Immature natural killer cell (primary cell): Measurements from ENCODE around the gene SOCS7. TPM values are rescaled to one million over a fixed set of nuclear protein-coding genes. Genes with fewer than 3 reads are reported as not detected.
A peak's percentile ranks its signal among the peaks of the same experiment; 100 is the strongest.

Experiments
- DNase-seq, 3 donors: peaks; one replicate each; pipeline ENCODE4 v3.0.0; 2022; ENCODE audit warnings: mixed read lengths in 1 of 3
- H3K27ac Mint-ChIP-seq, 6 donors: one replicate each; pipeline ENCODE4 v1.8.0; 2020; ENCODE audit warnings: mixed read lengths in 6 of 6, mild to moderate bottlenecking in 5 of 6, inconsistent platforms in 4 of 6, moderate library complexity in 3 of 6
- H3K27me3 Mint-ChIP-seq, 3 donors: one replicate each; pipeline ENCODE4 v1.8.0; 2020 to 2021; ENCODE audit warnings: low read depth in 3 of 3, mild to moderate bottlenecking in 3 of 3, mixed read lengths in 3 of 3, moderate library complexity in 3 of 3, inconsistent platforms in 1 of 3
- H3K36me3 Mint-ChIP-seq, 3 donors: one replicate each; pipeline ENCODE4 v1.8.0; 2020; ENCODE audit warnings: mixed read lengths in 3 of 3, inconsistent platforms in 2 of 3, mild to moderate bottlenecking in 2 of 3
- H3K4me1 Mint-ChIP-seq, 2 donors: one replicate each; pipeline ENCODE4 v1.8.0; 2020; ENCODE audit warnings: inconsistent platforms in 2 of 2, mild to moderate bottlenecking in 2 of 2, mixed read lengths in 2 of 2, moderate library complexity in 1 of 2
- H3K4me3 Mint-ChIP-seq, 5 donors: one replicate each; pipeline ENCODE4 v1.8.0; 2020; ENCODE audit warnings: mild to moderate bottlenecking in 5 of 5, mixed read lengths in 5 of 5, inconsistent platforms in 3 of 5, moderate library complexity in 3 of 5
- H3K9me3 Mint-ChIP-seq, 6 donors: one replicate each; pipeline ENCODE4 v1.8.0; 2020; ENCODE audit warnings: mild to moderate bottlenecking in 6 of 6, mixed read lengths in 6 of 6, inconsistent platforms in 4 of 6, moderate library complexity in 3 of 6
- polyA plus RNA-seq, 3 donors: library from polyadenylated mRNA; unstranded; fragments of 300-500 nt; fragmentation: Illumina TruSeq; gene quantifications; one replicate each; pipeline ENCODE4 v1.2.3, GENCODE V29; 2021

Gene SOCS7
- polyA plus RNA-seq, 3 donors from 2014 or later = 0.62 to 0.77 (median 0.64) TPM

DNA sequence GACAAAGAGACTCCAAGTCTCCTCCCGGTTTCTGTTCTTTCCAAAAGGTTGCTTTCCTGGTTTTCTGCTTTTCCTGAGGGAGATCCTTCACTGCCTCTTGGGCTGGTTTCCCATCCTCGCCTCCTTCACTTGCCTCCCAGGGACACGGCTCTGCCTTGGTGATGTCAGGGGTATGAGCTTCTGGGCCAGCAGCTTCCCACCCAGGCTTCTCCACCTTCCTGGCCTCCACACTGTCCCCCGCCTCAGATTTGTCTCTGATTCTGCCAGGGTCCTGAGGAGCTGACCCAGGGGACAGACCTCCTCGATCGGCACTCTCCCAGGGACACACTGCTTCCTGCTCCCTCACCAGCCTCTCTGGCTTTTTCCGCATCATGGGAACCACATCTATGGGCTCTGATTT, 22.4 kb upstream of the SOCS7 start:
- Mint-ChIP-seq H3K27ac (no peak overlapping the region), H3K36me3 (peaks cover 0 to 4% (median 0%) of the 10 kb centered on the region in 3 donors)

DNA sequence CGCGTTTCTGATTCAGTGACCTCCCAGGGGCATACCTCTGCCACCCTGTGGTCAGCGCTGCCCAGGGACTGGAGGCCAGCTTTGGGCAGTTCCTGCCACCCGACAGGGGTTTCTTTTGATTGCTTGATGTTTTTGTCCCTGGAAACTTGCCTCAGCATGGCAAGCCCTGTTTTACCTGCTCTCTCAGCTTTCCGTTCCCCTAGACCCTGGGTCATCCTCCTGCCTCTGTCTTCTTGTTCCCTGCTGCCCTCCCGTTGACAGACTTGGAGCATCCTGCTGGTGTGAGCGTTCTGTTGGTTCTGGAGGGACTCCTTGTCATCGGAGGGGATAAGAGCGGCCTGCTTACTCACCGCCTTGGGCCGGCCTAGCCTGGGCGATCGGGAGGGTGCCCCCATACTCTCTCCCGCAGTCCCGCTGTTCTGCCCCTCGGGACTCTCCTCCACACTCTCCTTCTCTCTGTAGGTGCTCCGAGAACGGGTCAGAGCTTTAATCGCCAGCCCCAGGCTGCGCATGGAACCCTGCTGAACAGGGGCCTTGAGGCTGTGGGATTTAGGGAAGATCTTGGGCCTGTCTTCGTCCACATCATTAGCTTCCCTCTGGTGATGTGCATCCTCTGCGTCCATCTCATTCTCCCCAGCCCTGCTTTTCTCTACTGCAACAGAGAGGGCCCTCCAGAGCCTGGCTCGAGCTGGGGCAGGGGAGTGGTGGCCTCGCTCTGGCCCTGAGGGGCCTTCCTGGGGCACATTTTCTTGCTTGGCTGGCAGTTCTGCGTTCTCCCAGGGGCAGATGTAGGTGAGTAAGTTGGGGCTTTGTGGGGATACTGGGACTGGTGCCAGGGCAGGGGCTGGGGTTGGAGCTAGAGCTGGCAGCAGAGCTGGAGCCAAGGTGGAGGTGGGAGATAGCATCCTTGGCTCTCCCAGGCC, 21.6 kb upstream of the SOCS7 start:
- Mint-ChIP-seq H3K4me1 (no peaks in the 10 kb centered on the region), H3K27ac (no peak overlapping the region), H3K27me3 (peaks cover 3 to 18% (median 4%) of the 10 kb centered on the region in 3 donors), H3K4me3 (no peak overlapping the region), H3K36me3 (peaks cover 0 to 4% (median 0%) of the 10 kb centered on the region in 3 donors), H3K9me3 (no peaks in the 10 kb centered on the region)
- no peak for DNase-seq

More for the DNA sequence above, 22.4 kb upstream of the SOCS7 start:
- Mint-ChIP-seq H3K4me1 (no peaks in the 10 kb centered on the region), H3K9me3 (no peaks in the 10 kb centered on the region), H3K27me3 (peaks cover 2 to 17% (median 3%) of the 10 kb centered on the region in 3 donors), H3K4me3 (no peak overlapping the region)
- DNase-seq = no peak

DNA sequence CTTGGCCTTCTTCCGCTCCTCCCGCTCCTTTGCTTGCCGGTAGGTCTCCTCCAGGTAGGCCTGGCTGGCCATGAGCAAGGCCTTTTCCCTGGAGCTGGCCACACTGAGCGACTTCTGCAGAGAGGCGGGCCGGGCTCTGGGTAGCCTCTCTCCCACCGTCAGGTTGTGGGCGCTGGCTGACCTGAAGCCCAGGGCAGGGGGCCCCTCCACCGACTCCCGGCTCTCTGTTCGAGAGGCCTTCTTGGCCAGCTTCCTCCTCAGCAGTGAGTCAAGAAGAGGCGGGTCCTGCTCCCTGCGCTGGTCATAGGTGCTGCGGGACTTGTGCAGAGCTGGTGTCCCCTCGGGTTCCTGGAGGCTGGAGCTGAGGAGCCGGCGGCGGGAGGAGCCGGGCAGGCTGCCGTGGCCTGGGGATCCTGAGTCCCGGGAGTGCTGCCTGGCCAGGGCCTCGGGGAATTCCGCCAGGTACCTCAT, 20.7 kb upstream of the SOCS7 start:
- Mint-ChIP-seq H3K27me3 (peaks cover 3 to 18% (median 4%) of the 10 kb centered on the region in 3 donors), H3K4me3 (no peak overlapping the region), H3K4me1 (no peaks in the 10 kb centered on the region), H3K36me3 (peaks cover 0 to 4% (median 0%) of the 10 kb centered on the region in 3 donors), H3K9me3 (no peaks in the 10 kb centered on the region), H3K27ac (no peak overlapping the region)
- no peak for DNase-seq

DNA sequence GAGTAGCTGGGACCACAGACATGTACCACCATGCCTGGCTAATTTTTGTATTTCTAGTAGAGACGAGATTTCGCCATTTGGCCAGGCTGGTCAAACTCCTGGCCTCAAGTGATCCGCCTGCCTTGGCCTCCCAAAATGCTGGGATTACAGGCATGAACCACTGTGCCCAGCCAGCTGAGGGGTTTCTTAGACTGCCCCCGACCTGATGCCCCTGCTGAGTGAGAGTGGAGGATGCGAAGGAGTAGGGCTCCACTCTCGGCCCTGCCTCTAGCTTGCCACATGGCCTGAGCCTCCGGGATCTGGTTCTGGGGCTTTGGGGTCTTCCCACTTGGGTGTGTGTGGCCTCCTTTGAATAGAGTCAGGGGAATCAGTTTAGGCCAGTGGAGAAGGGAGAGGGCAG, 18.9 kb upstream of the SOCS7 start:
- H3K4me1 Mint-ChIP-seq = no peaks in the 10 kb centered on the region
- H3K27me3 Mint-ChIP-seq = peaks cover 3 to 18% (median 4%) of the 10 kb centered on the region in 3 donors
- H3K9me3 Mint-ChIP-seq = no peaks in the 10 kb centered on the region
- no peak overlapping the region for H3K27ac Mint-ChIP-seq
- no peak overlapping the region for H3K4me3 Mint-ChIP-seq
- no peak for DNase-seq
- H3K36me3 Mint-ChIP-seq = peaks cover 0 to 4% (median 0%) of the 10 kb centered on the region in 3 donors

DNA sequence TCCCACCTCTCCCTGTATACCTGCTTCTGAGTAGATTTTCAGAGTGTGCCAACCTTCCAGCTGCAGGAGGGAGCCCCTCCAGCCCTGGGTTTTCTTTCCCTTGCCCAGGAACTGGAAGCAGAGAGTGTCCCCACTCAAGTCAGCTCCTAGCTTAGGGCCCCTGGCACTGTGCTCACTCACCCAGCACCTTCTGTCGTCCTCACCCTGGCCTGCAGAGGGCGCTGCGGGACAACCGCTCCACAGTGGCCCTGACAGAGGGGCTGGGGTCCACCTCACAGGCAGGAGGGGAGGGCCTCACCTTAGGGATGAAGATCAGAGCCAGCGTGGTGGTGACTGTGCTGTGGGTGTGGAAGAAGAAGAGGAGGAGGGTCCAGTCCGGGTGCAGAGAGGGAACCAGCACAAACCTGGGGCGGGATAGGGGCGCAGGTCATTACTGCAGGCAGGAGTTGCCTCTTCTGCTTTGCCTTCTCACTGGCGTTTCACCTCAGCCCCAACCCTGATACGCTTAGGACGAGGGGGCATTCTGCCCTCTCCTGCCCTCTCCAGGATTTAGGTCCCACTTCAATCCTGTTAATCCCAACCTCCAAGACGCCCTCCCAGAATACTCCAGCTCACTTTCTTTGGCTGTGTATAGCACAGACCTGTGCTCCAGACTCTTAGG, 17.9 kb upstream of the SOCS7 start:
- H3K9me3 Mint-ChIP-seq = no peaks in the 10 kb centered on the region
- H3K4me3 Mint-ChIP-seq = no peak overlapping the region
- H3K27me3 Mint-ChIP-seq = peaks cover 3 to 16% (median 4%) of the 10 kb centered on the region in 3 donors
- H3K27ac Mint-ChIP-seq = no peak overlapping the region
- no peaks in the 10 kb centered on the region for H3K36me3 Mint-ChIP-seq
- H3K4me1 Mint-ChIP-seq = no peaks in the 10 kb centered on the region
- peak in 1 of 3 donors; percentile 10 for DNase-seq

DNA sequence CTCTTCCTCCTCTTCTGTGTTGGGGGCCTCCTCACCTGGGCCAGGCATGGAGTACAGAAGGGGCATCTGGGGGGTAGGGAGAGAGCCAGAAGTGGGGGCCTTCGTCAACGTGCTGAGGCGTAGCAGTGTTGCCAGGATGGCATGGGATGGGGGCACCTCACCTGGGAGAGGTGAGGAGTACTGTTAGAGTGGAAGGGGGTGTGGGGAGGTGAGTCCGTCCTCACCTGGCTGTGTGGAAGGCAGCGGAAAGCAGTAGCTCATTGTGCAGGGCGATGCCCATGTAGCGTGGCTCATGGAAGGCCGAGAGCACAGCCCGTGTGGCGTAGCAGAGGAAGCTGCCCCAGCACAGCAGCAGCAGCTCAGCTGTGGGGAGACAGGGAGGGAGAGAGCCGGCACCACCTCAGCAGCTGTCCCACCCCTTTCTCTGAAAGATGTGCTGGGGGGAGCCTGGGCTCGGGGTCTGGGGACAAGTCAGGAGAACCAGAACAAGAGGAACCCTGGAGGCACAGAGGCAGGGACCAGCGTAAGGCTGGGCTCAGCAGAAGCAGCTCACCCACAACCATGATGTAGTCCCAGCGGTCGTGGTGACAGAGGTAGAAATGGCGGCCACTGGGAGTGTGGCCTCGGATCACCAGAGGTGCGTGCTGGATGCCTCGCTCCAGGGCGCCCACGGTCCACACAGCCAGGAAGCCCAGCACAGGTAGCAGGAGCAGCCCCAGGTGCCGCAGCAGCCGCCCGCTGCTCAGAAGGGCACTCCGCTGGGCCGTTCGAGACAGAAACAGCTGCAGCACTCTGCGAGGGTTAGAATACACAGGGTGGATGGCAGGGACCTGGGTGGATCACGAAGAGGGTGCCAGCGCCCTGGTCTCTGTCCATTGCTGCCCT, 16.9 kb upstream of the SOCS7 start:
- Mint-ChIP-seq H3K36me3 (no peaks in the 10 kb centered on the region), H3K9me3 (no peaks in the 10 kb centered on the region), H3K4me3 (no peak overlapping the region), H3K27ac (no peak overlapping the region), H3K4me1 (no peaks in the 10 kb centered on the region), H3K27me3 (peaks cover 1 to 16% (median 6%) of the 10 kb centered on the region in 3 donors)
- no peak for DNase-seq

DNA sequence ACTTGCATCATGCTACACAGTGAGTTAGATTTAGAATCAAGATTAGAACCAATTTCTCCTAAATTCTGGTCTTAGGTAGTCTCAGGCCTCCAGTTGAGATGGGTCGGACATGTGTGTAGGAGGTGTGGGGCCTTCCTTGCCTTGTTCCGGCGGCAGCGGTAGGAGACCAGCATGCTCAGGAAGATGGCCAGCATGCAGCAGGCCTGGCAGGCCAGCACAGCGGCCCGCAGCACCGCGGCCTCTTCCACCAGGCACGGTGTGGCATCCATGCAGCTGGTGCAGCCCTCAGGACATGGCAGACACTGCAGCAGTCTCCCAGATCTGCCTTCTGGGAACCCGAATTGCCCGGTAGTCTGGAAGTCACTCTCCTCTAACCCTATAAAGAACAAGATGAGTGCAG, 14.8 kb upstream of the SOCS7 start:
- no peaks in the 10 kb centered on the region for H3K36me3 Mint-ChIP-seq
- peaks cover 1 to 8% (median 6%) of the 10 kb centered on the region in 3 donors for H3K27me3 Mint-ChIP-seq
- no peaks in the 10 kb centered on the region for H3K9me3 Mint-ChIP-seq
- no peak for DNase-seq
- H3K4me3 Mint-ChIP-seq = no peak overlapping the region
- no peak overlapping the region for H3K27ac Mint-ChIP-seq
- H3K4me1 Mint-ChIP-seq = no peaks in the 10 kb centered on the region

DNA sequence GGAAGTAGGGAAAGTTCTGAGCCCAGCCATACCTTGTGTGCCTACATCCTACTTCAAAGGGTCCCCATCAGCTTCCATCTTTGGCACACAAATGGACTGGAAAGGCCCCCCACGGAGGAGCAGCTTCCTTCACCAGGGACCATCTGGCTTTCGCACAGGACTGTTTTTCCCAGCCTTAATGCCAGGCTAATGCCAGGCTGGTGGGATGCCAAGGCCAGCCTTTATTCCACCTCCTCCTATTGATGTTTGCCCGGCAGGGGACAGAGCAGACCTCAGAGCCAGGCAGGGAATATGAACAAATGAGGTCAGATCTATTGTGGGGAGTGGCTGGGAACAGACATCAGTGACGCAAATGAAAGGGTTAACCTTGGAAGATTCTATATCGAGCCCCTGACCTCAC, 13.6 kb upstream of the SOCS7 start:
- DNase-seq = no peak
- no peak overlapping the region for H3K27ac Mint-ChIP-seq
- H3K36me3 Mint-ChIP-seq = no peaks in the 10 kb centered on the region
- no peaks in the 10 kb centered on the region for H3K9me3 Mint-ChIP-seq
- H3K4me1 Mint-ChIP-seq = no peaks in the 10 kb centered on the region
- H3K4me3 Mint-ChIP-seq = no peak overlapping the region
- peaks cover 1 to 8% (median 4%) of the 10 kb centered on the region in 3 donors for H3K27me3 Mint-ChIP-seq

DNA sequence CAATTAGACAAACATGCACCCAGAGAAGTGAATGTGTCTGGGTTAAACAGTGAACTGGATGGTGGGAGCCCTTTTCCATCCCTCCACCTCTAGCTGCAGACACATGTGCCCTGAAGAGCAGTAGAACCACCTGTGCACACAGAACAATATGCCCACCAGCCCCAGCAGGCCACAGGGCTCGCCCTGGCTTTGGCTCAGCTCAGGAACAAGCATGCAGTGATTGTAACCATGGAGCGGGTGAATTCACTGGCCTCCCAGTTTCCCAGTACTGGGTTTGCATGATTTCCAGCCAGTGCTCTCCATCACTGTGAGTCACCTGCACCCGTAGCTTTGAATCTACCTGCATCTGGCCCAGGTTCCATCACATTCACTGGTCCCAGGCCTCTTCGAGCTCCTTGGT, 13.1 kb upstream of the SOCS7 start:
- peaks cover 1 to 8% (median 4%) of the 10 kb centered on the region in 3 donors for H3K27me3 Mint-ChIP-seq
- no peaks in the 10 kb centered on the region for H3K36me3 Mint-ChIP-seq
- H3K4me3 Mint-ChIP-seq = no peak overlapping the region
- DNase-seq = no peak
- H3K27ac Mint-ChIP-seq = no peak overlapping the region
- no peaks in the 10 kb centered on the region for H3K4me1 Mint-ChIP-seq
- H3K9me3 Mint-ChIP-seq = no peaks in the 10 kb centered on the region

DNA sequence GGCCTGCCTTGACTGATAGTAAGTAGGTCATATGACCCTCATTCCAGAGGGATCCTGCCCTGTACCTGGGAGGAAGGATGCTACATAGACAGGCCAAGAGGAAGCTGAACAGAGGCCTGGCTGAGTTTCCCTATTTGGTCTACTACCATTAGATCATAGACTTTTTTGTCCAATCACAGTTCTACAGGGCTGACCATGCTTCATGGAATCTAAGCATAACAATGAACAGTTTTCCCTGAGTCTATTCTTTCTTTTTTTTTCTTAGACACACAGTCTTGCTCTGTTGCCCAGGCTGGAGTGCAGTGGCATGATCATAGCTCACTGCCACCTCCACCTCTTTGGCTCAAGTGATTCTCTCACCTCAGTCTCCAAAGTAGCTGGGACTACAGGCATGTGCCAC, 11.8 kb upstream of the SOCS7 start:
- H3K4me3 Mint-ChIP-seq = no peak overlapping the region
- H3K4me1 Mint-ChIP-seq = no peaks in the 10 kb centered on the region
- H3K27ac Mint-ChIP-seq = no peak overlapping the region
- H3K9me3 Mint-ChIP-seq = no peaks in the 10 kb centered on the region
- no peak for DNase-seq
- peaks cover 0 to 7% (median 5%) of the 10 kb centered on the region in 3 donors for H3K27me3 Mint-ChIP-seq
- no peaks in the 10 kb centered on the region for H3K36me3 Mint-ChIP-seq

DNA sequence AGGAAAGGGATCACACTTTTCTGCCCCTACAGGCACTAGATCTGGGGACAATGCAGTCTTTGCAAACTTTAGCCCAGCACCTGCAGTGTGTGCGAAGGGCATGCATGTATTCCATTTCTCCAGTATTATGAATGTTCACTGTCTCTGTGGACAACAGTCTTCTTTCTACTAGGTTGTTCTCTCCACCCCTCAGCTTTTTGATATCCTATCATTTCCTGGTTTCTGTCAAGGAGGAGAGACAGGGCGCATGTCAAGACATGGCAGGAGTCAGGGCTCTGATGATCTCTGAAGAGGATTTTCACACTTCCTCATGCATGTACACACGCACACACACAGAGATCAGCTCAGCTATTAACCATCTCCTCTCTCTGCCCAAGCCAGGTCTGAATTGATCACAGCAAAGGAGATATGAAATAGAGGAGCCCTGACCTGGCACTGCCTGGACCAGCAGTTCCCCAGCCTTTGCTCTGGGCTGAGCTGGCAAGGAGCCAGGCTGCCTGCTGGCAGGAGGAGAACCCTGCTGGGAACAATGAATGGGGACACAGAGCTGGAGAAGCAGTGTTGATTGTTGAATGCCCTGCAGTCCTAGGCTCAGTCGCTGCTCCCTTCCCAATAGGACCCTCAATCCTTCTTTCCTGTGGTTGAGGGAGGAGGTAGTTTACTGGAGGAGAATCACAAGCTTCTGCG, 10.5 kb upstream of the SOCS7 start:
- peaks cover 0 to 10% (median 4%) of the 10 kb centered on the region in 3 donors for H3K27me3 Mint-ChIP-seq
- no peak overlapping the region for H3K4me3 Mint-ChIP-seq
- H3K9me3 Mint-ChIP-seq = no peaks in the 10 kb centered on the region
- DNase-seq = no peak
- no peak overlapping the region for H3K27ac Mint-ChIP-seq
- no peaks in the 10 kb centered on the region for H3K4me1 Mint-ChIP-seq
- no peaks in the 10 kb centered on the region for H3K36me3 Mint-ChIP-seq

DNA sequence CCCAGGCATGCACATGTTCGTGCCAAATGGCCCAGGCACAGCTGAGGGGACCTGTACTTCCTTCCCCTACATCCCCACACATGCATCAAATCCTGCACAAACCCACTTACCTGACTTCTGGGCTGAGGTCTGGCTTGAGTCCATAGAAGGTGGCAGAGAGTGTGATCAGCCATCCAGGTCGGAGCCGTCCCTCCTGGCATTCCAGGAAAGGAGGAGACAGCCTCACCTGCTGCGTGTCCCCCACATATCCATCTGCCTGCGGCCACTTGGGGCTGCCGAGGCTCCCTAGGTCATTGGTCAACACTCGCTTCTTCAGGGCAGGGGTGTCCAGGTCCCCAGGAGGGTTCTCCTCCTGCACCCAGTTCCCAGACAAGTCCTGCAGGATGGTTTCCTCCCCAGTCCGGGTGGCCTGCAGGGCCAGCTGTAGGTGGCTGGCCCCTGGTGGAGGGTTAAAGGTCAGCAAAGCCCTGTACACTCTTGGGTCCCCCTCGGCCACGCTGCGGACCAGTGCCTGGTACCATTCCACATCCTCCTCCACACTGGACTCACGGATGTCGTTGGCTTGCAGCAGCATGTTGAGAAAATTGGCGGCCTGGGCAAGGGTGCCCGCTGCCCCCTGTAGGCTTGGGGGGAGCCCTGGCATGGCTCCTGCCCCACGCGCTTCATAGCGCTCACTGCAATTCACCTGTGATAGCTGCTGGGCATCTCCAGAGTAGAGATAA, 8.6 kb upstream of the SOCS7 start:
- Mint-ChIP-seq H3K4me3 (no peak overlapping the region), H3K9me3 (no peaks in the 10 kb centered on the region), H3K27me3 (peaks cover 0 to 7% (median 4%) of the 10 kb centered on the region in 3 donors), H3K36me3 (no peaks in the 10 kb centered on the region), H3K27ac (no peak overlapping the region), H3K4me1 (no peaks in the 10 kb centered on the region)
- DNase-seq = no peak
